Posterior vena cava (tissue), 2 donors: ENCODE data around the gene ACSF3. TPM values are rescaled to one million over a fixed set of nuclear protein-coding genes. Genes with fewer than 3 reads are reported as not detected.

ENCODE experiments used
- DNase-seq: peaks from one replicate; pipeline ENCODE4 v3.0.0-alpha.2; 2020; ENCODE audit warnings: low spot score
- intact Hi-C, 2 donors: fragments of 100-400 bp; cut with DNase I; formaldehyde crosslinking; loops; one replicate each; pipeline versions ENCODE4 v1.14.1 to v1.14.2; 2022 to 2023
- total RNA-seq, 2 donors: library from RNA; stranded (reverse); fragmentation: NEBNext Ultra II Directional; extraction: Animal tissue kit (Norgen Biotek cat#: 25700); gene quantifications; one replicate each; pipeline ENCODE4 v1.2.1, GENCODE V29; 2021
- donor health status: DM: yes; HTN: yes; CAD: no.
- donor health status: DM: yes; HTN: yes; CAD: no.

Gene ACSF3
- total RNA-seq, 2 donors from 2014 or later, result 19.1 to 21.4 TPM

- DNase-seq, result peak; percentile 31
- intact Hi-C loops, result no loop called here
These were observed 53.6 kb downstream of the ACSF3 start for GRCh38 chr16:89147085-89147817.

- intact Hi-C loops, result no loop called here
- DNase-seq, result peak; percentile 19
These were observed 55.7 kb downstream of the ACSF3 start for GRCh38 chr16:89149386-89149785.

- peak; percentile 64 for DNase-seq
- intact Hi-C loops, result no loop called here
These were observed 56.6 kb downstream of the ACSF3 start for GRCh38 chr16:89150090-89150835.

- peak; percentile 14 for DNase-seq
- intact Hi-C loops, result no loop called here
These were observed 57.3 kb downstream of the ACSF3 start for GRCh38 chr16:89150981-89151380.

GRCh38 chr16:89152831-89153700 is 59.4 kb downstream of the ACSF3 start:
- intact Hi-C loops, result no loop called here
- no peak for DNase-seq

GRCh38 chr16:89153848-89154271 is 60.2 kb downstream of the ACSF3 start:
- intact Hi-C loops, result no loop called here
- no peak for DNase-seq

- intact Hi-C loops, result no loop called here
These were observed 60.9 kb downstream of the ACSF3 start for GRCh38 chr16:89154390-89155183.

GRCh38 chr16:89155184-89155679 is 61.6 kb downstream of the ACSF3 start:
- DNase-seq, result peak; percentile 93
- intact Hi-C loops, result no loop called here

More at GRCh38 chr16:89154390-89155183, 60.9 kb downstream of the ACSF3 start:
- no peak for DNase-seq

GRCh38 chr16:89155851-89156739 is 62.4 kb downstream of the ACSF3 start:
- no peak for DNase-seq
- intact Hi-C loops, result no loop called here

- DNase-seq, result no peak
- intact Hi-C loops, result no loop called here
These were observed 63.3 kb downstream of the ACSF3 start for GRCh38 chr16:89156740-89157645.

GRCh38 chr16:89157778-89158177 is 64.1 kb downstream of the ACSF3 start:
- no peak for DNase-seq
- intact Hi-C loops, result no loop called here

- intact Hi-C loops, result no loop called here
- no peak for DNase-seq
These were observed 65.6 kb downstream of the ACSF3 start for GRCh38 chr16:89159066-89159849.

- DNase-seq, result no peak
- intact Hi-C loops, result loop anchor here in 1 of 2 donors (10.0 kb wide), 2 partner anchors 225 to 425 kb away; no protein-coding TSS in a partner anchor
These were observed 66.2 kb downstream of the ACSF3 start for GRCh38 chr16:89159850-89160354.

GRCh38 chr16:89160977-89161701 is 67.5 kb downstream of the ACSF3 start:
- no peak for DNase-seq
- intact Hi-C loops, result loop anchor here in 1 of 2 donors (10.0 kb wide), 2 partner anchors 226 to 426 kb away; no protein-coding TSS in a partner anchor
